Activated CD4-positive, alpha-beta T cell treated with anti-CD3 and anti-CD28 coated beads, Interleukin-2, Interleukin-4, amounts not matched to agents 100 ng/mL and 50 ng/mL, durations not matched to agents 16 hours and 8 hours (primary cell): ENCODE measurements around the gene CNBD2.
"Not testable (repeated sequence)": the region's sequence is repeated elsewhere in the genome, so short reads cannot be mapped to it uniquely, and the experiment has no call there.

Source experiments
- DNase-seq: peaks from one replicate; pipeline ENCODE4 v3.0.0-alpha.2; 2020; ENCODE audit warnings: low spot score

Gene CNBD2

DNA sequence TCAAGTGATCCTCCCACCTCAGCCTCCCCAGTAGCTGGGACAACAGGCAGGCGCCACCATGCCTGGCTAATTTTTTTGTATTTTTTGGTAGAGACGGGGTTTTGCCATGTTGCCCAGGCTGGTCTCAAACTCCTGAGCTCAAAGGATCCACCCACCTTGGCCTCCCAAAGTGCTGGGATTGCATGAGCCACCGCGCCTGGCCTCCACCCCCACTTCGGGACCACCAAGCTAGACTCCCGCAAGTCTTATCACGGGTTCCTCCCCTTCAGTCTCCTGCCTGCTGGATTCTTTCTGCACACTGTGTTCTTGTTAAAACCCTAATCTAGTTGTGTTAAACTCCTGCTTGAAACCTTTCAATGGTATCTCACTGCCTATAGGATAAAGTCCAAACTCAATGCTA, 57.7 kb downstream of the CNBD2 start:
- not testable (repeated sequence) for DNase-seq

DNA sequence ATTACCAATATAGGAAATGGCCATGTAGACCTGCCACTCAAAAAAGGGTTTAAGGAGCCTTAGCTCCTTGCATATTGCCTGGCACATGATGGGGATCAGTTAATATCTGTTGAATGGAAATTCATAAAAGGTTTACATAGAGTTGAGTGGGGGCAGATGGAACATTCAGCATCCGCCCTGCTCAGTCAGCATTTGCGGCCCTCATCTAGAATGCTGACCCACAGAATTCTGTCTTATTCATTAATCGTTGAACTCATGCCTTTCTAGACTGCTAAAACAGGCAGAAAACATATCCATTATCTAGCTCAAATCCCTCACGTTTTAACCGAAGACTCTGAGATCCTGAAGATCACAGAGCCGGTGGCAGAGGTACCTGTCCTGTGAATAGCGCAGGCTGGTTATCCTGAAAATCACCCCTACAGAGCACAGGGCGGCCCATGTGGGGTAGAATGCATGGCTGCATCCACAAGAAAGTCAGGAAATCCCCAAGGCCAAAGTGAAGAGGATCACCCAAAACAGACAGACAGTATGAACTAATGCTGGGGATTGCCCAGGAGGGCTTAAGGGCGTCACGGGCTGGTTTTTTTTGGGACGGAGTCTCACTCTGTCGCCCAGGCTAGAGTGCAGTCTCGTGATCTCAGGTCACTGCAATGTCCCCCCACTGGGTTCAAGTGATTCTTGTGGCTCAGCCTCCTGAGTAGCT, 59.9 kb downstream of the CNBD2 start:
- DNase-seq: no peak

DNA sequence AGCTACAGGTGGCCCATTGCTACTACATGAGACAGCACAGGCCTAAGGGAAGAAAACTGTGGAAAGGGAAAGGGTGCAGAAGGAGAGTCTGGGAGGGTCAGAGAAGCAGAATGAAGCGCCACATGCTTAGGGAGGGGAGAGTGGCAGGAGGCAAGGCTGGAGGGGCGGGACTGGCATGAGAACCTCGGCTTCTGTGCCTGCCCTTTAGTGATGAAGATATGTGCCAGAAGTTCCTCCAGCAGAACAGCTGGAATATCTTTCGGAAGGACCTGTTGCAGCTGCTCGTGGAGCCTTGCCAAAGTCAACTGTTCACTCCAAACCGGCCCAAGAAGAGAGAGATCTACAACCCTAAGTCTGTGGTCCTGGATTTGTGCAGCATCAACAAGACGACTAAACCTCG, 61.8 kb downstream of the CNBD2 start:
- DNase-seq: no peak

DNA sequence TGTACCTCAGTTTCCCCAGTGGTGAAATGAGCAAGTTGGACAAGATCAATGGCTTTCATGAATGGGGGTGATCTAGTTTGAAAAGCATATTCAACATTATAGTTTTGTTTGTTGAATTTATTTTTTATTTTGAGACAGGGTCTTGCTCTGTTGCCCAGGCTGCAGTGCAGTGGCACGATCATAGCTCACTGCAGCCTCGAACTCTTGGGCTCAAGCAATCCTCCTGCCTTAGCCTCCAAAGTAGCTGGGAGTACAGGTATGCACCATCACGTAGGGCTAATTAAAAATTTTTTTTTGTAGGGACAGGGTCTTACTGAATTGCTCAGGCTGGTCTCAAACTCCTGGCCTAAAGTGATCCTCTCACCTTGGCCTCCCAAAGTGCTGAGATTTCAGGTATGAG, 63.4 kb downstream of the CNBD2 start:
- DNase-seq: no peak

DNA sequence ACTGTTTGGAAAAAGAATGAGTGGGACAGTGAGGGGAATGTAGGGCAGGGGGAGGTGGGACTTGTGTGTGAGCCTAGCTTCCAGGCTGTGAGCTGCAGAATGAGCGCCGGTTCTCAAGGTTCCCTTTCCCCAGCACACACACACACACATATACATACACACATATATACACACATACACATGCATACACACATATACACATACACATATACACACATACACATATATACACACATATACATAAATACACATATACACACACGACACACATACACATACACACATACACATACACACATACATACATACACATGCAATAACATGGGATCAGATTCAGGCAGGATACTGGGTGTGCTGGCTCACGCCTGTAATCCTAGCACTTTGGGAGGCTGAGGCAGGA, 66.5 kb downstream of the CNBD2 start:
- no peak for DNase-seq

DNA sequence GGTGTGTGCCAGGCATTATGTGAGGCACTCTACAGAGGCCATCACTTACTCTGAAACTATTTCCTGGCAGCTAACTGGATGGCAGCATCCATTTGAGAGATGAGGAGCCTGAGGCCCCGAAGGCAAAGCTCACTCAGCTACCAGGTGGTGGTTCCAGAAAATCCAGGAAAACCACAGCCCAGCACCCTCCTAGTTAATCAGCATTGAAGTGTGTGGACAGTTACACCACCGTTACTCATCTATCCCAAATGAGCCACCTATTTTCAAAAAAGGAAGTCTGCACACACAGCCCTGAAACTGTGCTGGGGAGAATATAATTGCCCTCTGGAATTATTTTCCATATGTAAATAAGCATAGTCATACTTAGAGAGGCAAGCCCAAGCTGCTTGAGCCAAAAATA, 67.4 kb downstream of the CNBD2 start:
- DNase-seq: no peak

DNA sequence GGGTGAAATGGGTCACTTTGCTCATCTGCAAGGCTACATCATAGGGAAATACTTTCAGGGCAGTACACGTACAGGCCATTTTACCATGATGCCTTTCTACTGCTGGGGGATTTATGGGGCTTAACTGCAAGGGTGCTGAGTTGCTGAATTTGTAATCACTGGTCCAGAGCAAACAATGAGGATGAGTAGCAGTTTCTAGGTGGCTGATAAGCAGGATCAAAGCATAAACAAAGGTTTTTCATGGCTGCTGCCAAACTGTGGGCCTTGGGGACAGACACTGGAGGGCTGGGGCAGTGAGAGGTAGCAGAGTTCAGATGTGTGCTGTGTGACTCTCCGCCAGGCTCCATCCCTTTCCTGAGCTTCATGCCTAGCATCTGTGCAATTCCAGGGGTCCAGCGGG, 68.3 kb downstream of the CNBD2 start:
- DNase-seq: no peak

DNA sequence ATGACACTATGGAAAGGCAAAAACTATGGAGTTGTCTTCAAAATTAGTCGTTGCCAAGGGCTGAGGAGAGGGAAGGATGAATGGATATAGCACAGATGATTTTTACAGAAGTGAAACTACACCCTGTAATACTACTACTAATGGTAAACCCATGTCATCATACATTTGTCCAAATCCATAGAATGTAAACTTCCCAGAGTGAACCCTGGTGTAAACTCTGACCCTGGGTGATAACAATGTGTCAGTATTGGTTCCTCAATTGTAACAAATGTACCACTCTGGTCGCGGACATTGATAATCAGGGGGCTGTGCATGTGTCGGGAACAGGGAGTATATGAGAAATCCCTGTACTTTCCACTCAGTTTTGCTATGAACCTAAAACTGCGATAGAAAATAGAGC, 72.2 kb downstream of the CNBD2 start:
- DNase-seq: no peak

DNA sequence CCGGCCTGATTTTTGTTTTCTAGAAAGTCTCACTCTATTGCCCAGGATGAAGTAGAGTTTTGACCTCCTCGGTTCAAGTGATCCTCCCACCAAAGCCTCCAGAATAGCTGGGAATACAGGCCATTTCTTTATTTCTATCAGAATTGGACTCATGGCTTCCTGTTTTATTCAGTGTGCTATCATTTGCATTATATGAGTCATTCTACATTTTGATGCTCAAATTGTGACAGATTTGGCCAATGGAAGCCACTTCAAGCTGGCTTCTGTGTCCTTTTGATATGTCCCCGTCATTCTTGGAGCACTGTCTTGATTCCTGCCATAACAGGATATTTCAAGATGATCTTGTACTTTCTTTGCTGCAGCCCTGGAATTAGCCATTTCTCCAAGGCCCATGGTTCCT, 75.1 kb downstream of the CNBD2 start:
- no peak for DNase-seq

DNA sequence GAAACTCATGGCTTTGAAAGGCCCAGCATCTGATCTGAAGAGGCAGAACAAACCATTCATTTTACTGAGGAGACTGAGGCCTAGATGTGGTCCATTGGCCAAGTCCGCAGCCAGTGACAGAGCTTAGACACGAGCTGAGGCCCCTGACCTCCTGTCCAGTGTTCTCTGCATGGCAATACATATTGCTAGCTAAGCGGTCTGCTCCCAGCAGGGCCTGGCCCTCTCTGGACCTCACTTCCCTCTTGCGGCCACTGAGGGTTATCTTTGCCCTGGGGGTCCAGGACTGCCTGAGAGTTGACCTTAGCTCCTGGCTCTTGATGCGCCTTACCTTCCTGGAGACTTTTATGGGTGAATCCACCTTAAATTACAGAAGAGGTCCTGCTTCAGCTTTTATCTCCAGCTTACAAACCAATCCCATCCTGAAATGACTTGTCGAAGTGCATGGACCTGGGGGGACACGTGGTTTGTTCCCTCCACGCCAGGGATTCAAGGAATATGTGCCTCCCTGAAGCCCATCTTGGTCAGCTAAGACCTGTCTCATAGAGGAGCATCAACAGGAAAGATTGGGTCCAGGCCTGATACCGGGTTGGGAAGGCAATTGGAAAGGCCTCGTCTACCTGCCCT, 75.6 kb downstream of the CNBD2 start:
- no peak for DNase-seq

DNA sequence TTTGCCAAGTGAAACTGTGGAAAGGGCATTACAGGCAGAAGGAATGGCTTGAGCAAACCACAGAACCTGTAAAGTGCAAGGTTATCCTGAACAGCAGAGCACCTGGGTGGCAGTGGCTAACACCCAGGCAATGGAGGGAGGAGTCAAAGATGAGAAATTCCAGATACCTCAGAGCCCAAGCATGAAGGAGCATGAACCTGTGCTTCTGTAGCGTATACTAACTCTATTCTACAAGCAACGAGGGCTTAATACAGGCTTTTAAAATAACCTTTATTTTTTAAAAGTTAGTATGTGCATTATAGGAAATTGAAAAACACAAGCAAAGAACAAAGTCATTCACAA, 77.0 kb downstream of the CNBD2 start:
- DNase-seq: no peak

DNA sequence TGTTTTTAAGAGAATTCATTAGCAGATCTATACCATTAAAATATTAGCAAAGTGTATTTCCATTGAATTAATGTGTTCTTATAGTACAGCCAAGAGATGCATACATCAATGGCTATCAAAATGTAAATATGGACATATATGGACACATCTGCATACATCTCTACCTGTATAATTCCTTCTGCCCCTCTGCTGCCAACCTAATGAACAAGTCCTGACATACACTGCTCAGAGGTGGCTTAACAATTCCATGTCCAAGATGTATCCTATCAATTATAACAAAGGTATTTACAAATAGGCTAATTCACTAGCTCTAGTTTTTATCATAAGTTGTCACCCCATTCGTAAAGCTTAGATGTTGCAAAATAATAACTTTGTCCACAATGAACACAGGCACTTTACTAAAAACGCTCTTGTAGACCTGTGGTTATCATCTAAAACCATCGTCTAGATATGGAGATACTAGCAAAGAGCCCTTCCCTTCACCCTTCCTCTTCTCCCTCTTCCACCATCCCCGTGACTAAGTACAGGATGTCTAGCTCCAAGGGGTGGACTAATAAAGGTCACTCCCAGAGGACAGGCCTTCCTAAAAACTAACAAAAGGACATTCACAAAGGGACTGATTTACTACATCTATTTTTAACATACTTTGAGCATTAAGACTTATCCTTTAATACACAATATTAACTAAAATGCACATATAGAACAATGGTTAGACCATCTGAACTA, 77.8 kb downstream of the CNBD2 start:
- not testable (repeated sequence) for DNase-seq

DNA sequence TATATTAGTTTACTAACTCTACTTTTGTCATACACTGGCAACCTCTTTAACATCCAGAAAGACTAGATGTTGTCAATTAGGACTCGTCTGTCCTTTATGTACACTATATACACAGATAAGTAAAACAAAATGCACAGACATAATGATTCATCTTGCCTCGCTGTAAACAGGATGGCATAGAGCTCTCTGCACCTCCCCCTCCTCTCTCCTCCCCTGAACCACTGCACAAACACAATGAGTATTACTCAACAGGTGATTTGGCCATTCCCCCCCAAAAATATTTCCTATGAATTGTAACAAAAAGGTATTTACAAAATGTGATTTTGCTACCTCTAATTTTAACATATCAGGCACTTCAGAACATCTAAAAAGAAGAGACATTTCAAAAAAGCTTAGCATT, 81.0 kb downstream of the CNBD2 start:
- peak; percentile 17 for DNase-seq

DNA sequence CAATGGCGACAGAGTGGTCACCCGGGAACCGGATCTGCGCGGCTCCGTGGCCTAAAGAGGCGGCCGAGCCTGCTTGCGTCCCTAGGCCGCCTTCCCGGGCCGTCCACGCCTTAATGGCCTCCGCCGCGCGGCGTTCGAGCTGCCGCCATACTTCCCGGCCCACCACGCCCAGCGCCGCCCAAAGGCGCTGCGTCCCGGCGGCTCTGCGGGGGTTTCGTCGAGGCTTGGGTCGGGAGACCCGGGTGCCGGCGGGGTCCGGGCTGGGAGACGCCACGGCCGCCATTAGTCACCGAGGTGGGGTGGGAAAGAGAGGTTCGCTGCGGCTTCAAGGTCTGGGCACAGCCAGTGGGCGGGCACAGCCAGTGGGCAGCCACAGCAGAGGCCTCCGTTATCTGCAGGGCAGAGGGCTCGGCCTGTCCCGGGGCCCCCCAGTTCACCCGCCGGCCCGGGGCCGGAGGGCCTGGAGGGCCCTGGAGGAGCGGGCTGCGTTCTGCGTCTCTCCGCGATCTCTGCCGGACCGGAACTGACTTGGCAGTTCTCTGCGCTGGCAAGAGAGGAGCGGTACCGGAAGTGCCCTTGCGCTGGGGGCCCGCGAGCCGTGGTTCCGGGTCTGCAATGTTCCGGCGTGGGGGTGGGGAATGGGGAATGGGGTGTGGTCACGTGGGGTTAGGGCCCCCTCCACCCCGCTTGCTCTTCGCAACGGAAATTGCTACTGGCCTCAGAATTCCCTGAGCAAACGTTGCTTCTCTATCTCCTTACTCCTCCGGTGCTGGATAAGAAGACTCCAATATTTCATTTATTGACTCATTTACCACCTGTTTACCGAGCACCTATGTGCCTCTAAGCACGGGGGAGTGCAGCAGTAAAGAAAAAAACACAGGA, 82.3 kb downstream of the CNBD2 start:
- DNase-seq: peak; percentile 95

DNA sequence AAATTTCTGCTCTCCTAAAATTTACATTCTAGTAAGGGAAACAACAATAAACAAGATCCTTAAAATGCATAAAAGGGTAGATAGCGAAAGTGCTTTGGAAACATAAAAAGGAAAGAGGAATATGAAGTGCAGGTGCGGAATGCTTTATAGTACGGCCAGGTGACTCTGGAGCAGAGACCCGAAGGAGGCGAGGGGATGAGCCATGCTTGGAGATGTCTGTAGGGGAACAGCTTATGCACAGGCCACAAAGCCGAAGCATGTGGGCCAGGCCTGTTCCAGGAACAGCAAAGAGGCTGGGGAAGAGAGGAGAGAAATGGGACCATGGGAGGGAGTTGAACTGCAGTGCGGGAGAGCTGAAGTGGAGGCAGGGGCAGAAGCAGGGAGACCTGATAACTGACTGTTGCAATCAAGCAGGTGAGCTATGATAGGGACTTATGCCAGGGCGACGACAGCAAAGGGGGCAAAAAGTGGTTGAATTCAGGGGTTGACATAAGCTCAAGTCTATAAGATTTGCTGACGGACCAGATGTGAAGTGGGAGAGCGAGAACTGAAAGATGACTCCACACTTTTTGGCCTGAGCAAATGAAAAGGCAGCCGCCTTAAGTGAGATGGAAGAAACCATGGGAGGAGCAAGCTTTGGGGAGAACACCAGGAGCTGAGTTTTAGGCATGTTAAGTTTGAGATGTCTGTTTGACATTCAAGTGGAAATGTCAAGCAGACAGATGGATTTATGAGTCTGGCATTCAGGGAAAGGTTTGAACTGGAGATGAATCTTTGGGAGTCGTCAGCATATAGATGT, 83.1 kb downstream of the CNBD2 start:
- no peak for DNase-seq

DNA sequence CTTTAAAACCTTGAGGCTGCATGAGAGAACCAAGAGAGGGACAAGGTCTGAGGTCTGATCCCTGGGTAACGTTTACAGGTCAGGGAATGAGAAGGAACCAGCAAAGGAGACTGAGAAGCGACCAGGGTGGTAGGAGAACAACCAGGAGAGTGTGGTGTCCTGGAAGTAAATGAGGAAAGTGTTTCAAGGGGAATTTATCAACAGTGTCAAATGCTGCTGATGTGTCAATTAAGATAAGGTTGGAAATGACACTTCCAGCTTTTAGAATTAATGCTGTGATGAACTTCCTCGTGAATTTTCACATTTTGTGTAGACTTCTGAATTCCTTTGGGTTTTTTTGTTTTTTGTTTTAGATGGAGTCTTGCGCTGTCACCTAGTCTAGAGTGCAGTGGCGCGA, 83.7 kb downstream of the CNBD2 start:
- DNase-seq: no peak

DNA sequence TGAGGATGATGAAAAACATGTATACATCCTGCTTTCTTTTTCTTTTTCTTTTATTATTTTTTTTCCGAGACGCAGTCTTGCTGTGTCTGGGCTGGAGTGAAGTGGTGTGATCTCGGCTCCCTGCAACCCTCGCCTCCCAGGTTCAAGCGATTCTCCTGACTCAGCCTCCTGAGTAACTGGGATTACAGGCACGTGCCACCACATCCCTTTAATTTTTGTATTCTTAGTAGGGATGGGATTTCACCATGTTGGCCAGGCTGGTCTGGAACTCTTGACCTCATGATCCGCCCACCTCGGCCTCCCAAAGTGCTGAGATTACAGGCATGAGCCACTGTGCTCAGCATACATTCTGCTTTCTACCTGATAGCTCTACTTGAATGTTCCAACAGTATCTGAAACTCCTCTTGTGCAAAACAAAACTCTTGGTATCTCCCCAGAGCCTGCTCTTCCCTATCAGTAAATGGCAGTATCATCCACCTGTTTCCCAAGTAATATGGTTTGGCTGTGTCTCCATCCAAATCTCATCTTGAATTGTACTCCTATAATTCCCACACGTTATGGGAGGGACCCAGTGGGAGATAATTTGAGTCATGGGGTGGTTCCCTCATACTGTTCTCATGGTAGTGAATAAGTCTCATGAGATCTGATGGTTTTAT, 85.6 kb downstream of the CNBD2 start:
- not testable (repeated sequence) for DNase-seq

DNA sequence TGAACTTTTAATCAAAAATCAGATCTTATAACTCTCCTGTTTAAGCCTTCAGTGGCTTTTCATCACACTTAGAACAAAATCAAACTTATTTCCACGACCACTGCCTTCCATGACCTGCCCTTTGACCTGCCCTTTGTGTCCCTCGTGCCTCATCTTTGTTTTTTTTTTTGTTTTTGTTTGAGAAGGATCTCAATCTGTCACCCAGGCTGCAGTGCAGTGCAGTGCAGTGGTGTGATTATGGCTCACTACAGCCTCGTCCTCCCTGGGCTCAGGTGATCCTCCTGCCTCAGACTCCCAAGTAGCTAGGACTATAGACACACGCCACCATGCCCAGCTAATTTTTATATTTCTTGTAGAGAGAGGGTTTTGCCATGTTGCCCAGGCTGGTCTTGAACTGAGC, 86.8 kb downstream of the CNBD2 start:
- no peak for DNase-seq

DNA sequence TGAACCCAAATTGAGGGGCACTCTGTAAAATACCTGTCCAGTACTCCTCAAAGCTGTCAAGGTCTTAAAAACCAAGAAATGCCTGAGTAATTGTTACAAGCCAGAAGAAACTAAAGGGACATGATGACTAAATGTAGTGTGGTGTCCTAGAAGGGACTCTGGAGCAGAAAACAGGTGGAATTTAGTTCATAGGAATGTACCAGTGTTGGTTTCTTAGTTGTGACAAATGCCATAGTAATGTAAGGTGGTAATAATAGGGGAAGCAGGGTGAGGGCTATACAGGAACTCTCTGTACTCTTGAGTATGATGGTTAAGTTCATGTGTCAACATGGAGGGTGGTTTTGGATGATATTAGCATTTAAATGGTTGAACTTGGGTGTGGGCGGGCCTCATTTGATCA, 92.3 kb downstream of the CNBD2 start:
- DNase-seq: no peak

DNA sequence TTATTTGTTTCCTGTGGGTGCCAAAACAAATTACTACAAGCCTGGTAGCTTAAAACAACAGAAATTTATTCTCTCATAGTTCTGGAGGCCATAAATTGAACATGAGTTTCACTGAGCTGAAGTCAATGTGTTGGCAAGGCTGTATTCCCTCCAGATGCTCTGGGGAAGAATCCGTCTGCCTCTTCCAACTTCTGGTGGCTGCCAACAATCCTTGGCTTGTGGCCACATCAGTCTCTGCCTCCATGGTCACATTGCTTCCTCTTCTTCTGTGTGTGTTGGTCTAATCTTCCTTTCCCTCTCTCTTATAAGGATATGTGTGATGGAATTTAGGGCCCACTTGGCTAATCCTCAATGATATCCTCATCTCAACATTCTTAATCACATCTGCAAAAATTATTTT, 93.4 kb downstream of the CNBD2 start:
- no peak for DNase-seq

DNA sequence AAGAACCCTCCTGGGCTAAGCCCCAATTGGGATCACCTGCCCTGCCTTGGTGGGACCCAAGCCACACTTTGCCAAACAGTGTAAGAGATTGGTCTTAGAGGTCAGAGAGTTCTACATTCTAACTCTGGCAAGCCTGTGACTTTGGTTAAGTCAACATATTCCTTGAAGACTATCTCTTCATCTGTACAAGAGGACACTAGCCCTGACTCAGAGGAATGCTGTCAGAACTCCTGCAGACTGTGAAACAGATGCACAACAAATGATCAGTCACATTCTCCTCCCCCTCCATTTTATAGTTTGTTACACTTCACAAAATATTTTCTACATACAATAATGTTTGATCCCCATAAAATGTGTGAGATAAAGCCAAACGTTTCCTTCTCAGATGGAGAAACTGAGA, 94.4 kb downstream of the CNBD2 start:
- DNase-seq: no peak
